ENCODE measurements around the gene CRMP1.

The CRMP1 gene

GRCh38 chr4:5773271-5773555, 119.7 kb downstream of the CRMP1 start:
- no peak for TF ChIP-seq CTCF (conservative IDR thresholded peaks at IDR 0.05; ENCODE audit: control insufficient read depth, insufficient read depth, low read depth, low read length)
- H3K4me3 ChIP-seq (ENCODE audit: control insufficient read depth, low read depth, low read length) = no peak overlapping the region
- DNase-seq (ENCODE audit: low read depth) = peak; percentile 83

- TF ChIP-seq CTCF (conservative IDR thresholded peaks at IDR 0.05; ENCODE audit: control insufficient read depth, insufficient read depth, low read depth, low read length) = no peak
- no peak for DNase-seq (ENCODE audit: low read depth)
- H3K4me3 ChIP-seq (ENCODE audit: control insufficient read depth, low read depth, low read length) = no peak overlapping the region
Observed at GRCh38 chr4:5772528-5773270, 120.2 kb downstream of the CRMP1 start.
